B cell (primary cell): ENCODE data around the gene CACNG7. TPM values are rescaled to one million over a fixed set of nuclear protein-coding genes. Genes with fewer than 3 reads are reported as not detected.

Experiments used
- ATAC-seq: fragments of 200-7000 bp; cut with Tn5 transposase; one replicate; pipeline ENCODE4 v1.10.0; 2021; ENCODE audit warnings: low read depth, mild to moderate bottlenecking, moderate number of reproducible peaks, moderate library complexity
- CTCF ChIA-PET: fragments of 350-600 bp; sonication (Branson Sonifier 250); formaldehyde crosslinking; loops from one replicate; lab custom pipeline; 2021; ENCODE audit warnings: antibody characterized with exemption, inconsistent platforms; lab: Charles Lee
- POLR2A ChIA-PET: fragments of 350-600 bp; sonication (Branson Sonifier 250); formaldehyde crosslinking; loops from one replicate; lab custom pipeline; 2021; ENCODE audit warnings: antibody characterized with exemption; lab: Charles Lee
- DNase-seq: peaks from one replicate; pipeline ENCODE4 v3.0.0; 2013
- H2AFZ ChIP-seq: 2 replicates; pipeline ENCODE4 v1.6.1; 2012; ENCODE audit warnings: mild to moderate bottlenecking, low read depth, low read length; ENCODE audit not compliant: insufficient read depth, poor library complexity, severe bottlenecking
- H3K27ac ChIP-seq, 2 donors: 1 replicate in 1 of 2; 2 replicates in 1 of 2; pipeline ENCODE4 v1.5.1; 2012 to 2013; ENCODE audit warnings: low read length in 2 of 2, mild to moderate bottlenecking in 2 of 2, moderate library complexity in 1 of 2
- H3K27me3 ChIP-seq, 4 experiments: fragments of 200-600 bp in 1 of 4; sonication (generic) in 1 of 4; replicated peaks in 1 of 4; 1 replicate in 2 of 4; 2 replicates in 2 of 4; pipeline versions ENCODE4 v1.6.1 to v1.7.0; 2013 to 2016; ENCODE audit warnings: low read length in 3 of 4, mild to moderate bottlenecking in 2 of 4, mixed read lengths in 1 of 4, moderate library complexity in 1 of 4; ENCODE audit not compliant: insufficient read depth in 4 of 4, control insufficient read depth in 3 of 4; ENCODE audit errors: control extremely low read depth in 1 of 4
- H3K36me3 ChIP-seq, 2 experiments: replicated peaks in 1 of 2; 1 replicate in 1 of 2; 2 replicates in 1 of 2; pipeline versions ENCODE4 v1.6.1 to v1.7.1; 2013; ENCODE audit warnings: low read length in 1 of 2; ENCODE audit not compliant: insufficient read depth in 2 of 2, control insufficient read depth in 1 of 2; ENCODE audit errors: control extremely low read depth in 1 of 2, extremely low read depth in 1 of 2
- H3K4me1 ChIP-seq, 2 donors: fragments of 200-600 bp in 1 of 2; sonication (generic) in 1 of 2; 1 replicate in 1 of 2; 2 replicates in 1 of 2; pipeline versions ENCODE4 v1.5.1 to v1.6.1; 2013 to 2017; ENCODE audit warnings: low read length in 2 of 2; ENCODE audit not compliant: control insufficient read depth in 2 of 2, insufficient read depth in 2 of 2
- H3K4me2 ChIP-seq: replicated peaks from 2 replicates; pipeline ENCODE3; 2012; ENCODE audit warnings: mild to moderate bottlenecking, low read depth, low read length; ENCODE audit not compliant: poor library complexity, severe bottlenecking
- H3K4me3 ChIP-seq, 5 experiments: fragments of 200-600 bp in 1 of 5; sonication (generic) in 1 of 5; 1 replicate in 3 of 5; 2 replicates in 2 of 5; pipeline versions ENCODE4 v1.5.1 to v1.7.0; 2011 to 2016; ENCODE audit warnings: low read length in 4 of 5, mild to moderate bottlenecking in 4 of 5, low read depth in 2 of 5, control low read depth in 1 of 5, moderate library complexity in 1 of 5; ENCODE audit not compliant: insufficient read depth in 1 of 5; ENCODE audit errors: control extremely low read depth in 1 of 5, extremely low read depth in 1 of 5
- H3K79me2 ChIP-seq: fragments of 200-600 bp; sonication (generic); one replicate; pipeline ENCODE4 v1.6.0; 2016; ENCODE audit warnings: low read length; ENCODE audit not compliant: control insufficient read depth, insufficient read depth
- H3K9ac ChIP-seq: fragments of 200-600 bp; sonication (generic); 2 replicates; pipeline ENCODE4 v1.6.1; 2017; ENCODE audit warnings: mild to moderate bottlenecking, low read length, moderate library complexity
- H3K9me3 ChIP-seq, 3 donors: one replicate each; pipeline versions ENCODE4 v1.6.1 to v1.7.1; 2013; ENCODE audit warnings: low read length in 2 of 3; ENCODE audit not compliant: control insufficient read depth in 2 of 3, insufficient read depth in 1 of 3; ENCODE audit errors: control extremely low read depth in 1 of 3
- H4K20me1 ChIP-seq: 2 replicates; pipeline ENCODE4 v1.6.0; 2012; ENCODE audit warnings: mild to moderate bottlenecking, low read length; ENCODE audit not compliant: insufficient read depth, control insufficient read depth, poor library complexity, severe bottlenecking
- H3K27ac Mint-ChIP-seq: one replicate; pipeline ENCODE4 v1.8.0; 2021; ENCODE audit warnings: mixed read lengths
- H3K27me3 Mint-ChIP-seq: one replicate; pipeline ENCODE4 v1.8.0; 2021; ENCODE audit warnings: mixed read lengths
- H3K4me1 Mint-ChIP-seq: one replicate; pipeline ENCODE4 v1.8.0; 2021; ENCODE audit warnings: mixed read lengths
- H3K4me3 Mint-ChIP-seq: one replicate; pipeline ENCODE4 v1.8.0; 2021; ENCODE audit warnings: mixed read lengths
- H3K9me3 Mint-ChIP-seq: one replicate; pipeline ENCODE4 v1.8.0; 2022; ENCODE audit warnings: mixed read lengths; ENCODE audit not compliant: insufficient read depth
- EZH2 ChIP-seq: IDR thresholded peaks from 2 replicates; pipeline ENCODE4 v1.6.1; 2012; ENCODE audit warnings: borderline replicate concordance, low read depth, mild to moderate bottlenecking, moderate library complexity, low read length; ENCODE audit not compliant: insufficient read depth, poor library complexity, severe bottlenecking
- WGBS: methylation state at CpG from one replicate; pipeline ENCODE4 v1.1.5; 2013; ENCODE audit warnings: missing lambda C conversion rate; ENCODE audit not compliant: insufficient coverage; 5-methylcytosine and 5-hydroxymethylcytosine counted together
- intact Hi-C: fragments of 100-400 bp; cut with micrococcal nuclease; formaldehyde crosslinking; loops from one replicate; pipeline ENCODE4 v1.10.0; 2022
- polyA plus RNA-seq: library from polyadenylated mRNA; depleted of rRNA; stranded (reverse); fragments of >200 nt; gene quantifications from 2 replicates; pipeline ENCODE4 v1.2.3, GENCODE V29; 2012
- total RNA-seq, 2 donors: library from RNA; stranded (reverse); fragments of 120-200 nt in 1 of 2; gene quantifications; 1 replicate in 1 of 2; 2 replicates in 1 of 2; pipeline versions ENCODE4 v1.2.3 to v1.2.4, GENCODE V29; 2013 to 2022
- TF ChIP-seq, protein P1 (sequence below): fragments of 200-600 bp; IDR thresholded peaks from one replicate; pipeline ENCODE4 v1.8.0; 2022; ENCODE audit warnings: antibody characterized with exemption, mild to moderate bottlenecking

The CACNG7 gene
- total and polyA plus RNA-seq, 2 donors (not counting 1 experiment from before 2014, with no cell fraction given), result not detected

DNA sequence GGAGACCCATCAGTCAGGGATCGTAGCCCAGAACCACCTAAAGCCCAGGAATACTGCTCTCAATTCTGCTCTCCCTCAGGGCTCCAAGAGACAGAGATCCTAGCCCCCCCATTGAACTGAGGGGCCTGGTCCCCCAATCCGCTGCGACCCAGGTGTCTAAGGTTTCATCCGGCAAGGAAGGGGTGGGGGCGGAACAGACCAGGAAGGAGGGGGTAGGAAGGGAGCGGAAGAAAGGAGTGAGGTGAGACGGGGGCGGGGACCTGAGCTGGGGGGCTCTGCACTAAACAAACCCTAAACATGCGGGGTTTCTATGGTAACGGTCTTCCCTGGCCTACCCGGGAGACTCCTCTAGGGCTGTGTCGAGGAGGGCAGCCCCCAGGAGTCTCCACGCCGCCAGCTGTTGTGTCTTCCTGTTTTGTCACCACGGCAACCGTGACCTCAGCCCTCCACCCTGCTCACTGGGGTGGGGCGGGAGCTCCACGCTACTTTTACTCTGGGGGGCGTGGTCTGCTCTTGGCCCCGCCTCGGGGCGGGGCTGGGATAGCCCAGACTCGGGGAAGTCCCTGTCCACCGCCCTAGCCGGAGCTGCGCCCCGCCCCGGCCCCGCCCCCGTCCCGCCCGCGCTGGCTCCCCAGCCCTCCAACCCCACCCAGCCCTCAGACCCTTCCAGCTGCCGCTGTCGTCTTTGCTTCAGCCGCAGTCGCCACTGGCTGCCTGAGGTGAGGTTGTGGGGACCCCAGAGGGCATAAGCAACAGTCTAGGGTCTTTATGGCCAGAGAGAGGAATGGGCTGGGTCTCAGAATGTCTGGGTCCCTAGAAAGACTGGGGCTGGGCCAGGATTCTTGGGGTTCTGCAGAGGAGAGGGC lies 41.6 kb upstream of the CACNG7 start, which contains the start of gene MYADM:
Gene MYADM, plus strand, starts transcription at position 659 of the 866 bp plus-strand sequence. CDS start 5,647 bp downstream, outside the sequence.
- 5% methylated on average over 25 of the region's 37 CpGs for WGBS
- DNase-seq, result peak; percentile 100
- H3K27ac Mint-ChIP-seq, result peak within 1 kb of the TSS; percentile 99
- Histone ChIP-seq H3K79me2 (peaks cover 17% of the 10 kb centered on the region), H3K36me3 (no peaks in the 10 kb centered on the region), H2AFZ (peak within 1 kb of the TSS; percentile 43), H4K20me1 (peaks cover 35% of the 10 kb centered on the region), H3K4me3 (peak within 1 kb of the TSS; percentile 82 to 100 (median 90)), H3K27ac (peak within 1 kb of the TSS; percentile 98 to 99), H3K9me3 (peaks cover 0 to 16% (median 2%) of the 10 kb centered on the region in 3 donors), H3K9ac (peak within 1 kb of the TSS; percentile 97), H3K27me3 (no peaks in the 10 kb centered on the region), H3K4me1 (peaks cover 33 to 59% of the 10 kb centered on the region in 2 donors), H3K4me2 (peak within 1 kb of the TSS; percentile 97)
- ATAC-seq, result peak; percentile 77
- TF ChIP-seq, protein P1, sequence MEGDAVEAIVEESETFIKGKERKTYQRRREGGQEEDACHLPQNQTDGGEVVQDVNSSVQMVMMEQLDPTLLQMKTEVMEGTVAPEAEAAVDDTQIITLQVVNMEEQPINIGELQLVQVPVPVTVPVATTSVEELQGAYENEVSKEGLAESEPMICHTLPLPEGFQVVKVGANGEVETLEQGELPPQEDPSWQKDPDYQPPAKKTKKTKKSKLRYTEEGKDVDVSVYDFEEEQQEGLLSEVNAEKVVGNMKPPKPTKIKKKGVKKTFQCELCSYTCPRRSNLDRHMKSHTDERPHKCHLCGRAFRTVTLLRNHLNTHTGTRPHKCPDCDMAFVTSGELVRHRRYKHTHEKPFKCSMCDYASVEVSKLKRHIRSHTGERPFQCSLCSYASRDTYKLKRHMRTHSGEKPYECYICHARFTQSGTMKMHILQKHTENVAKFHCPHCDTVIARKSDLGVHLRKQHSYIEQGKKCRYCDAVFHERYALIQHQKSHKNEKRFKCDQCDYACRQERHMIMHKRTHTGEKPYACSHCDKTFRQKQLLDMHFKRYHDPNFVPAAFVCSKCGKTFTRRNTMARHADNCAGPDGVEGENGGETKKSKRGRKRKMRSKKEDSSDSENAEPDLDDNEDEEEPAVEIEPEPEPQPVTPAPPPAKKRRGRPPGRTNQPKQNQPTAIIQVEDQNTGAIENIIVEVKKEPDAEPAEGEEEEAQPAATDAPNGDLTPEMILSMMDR, result no peak
- TF ChIP-seq EZH2, result no peak
- peaks cover 38% of the 10 kb centered on the region for H3K4me1 Mint-ChIP-seq
- H3K4me3 Mint-ChIP-seq, result peak within 1 kb of the TSS; percentile 92
- H3K27me3 Mint-ChIP-seq, result no peaks in the 10 kb centered on the region
- no peaks in the 10 kb centered on the region for H3K9me3 Mint-ChIP-seq
- intact Hi-C loops, result loop anchor here (1.0 to 5.0 kb wide), 8 partner anchors 12 to 1695 kb away; partner anchors contain the start of genes KMT5C, LENG9, NDUFA3 and PRPF31
- ChIA-PET POLR2A (interaction anchor here (0.5 to 0.7 kb wide), 3 partner anchors 21 to 1678 kb away, joined by 3 to 11 read pairs (median 3); no protein-coding TSS in a partner anchor), CTCF (interaction anchor here (0.9 to 1.3 kb wide), 3 partner anchors 10 to 14 kb away, joined by 5 read pairs; partner anchors contain the start of gene PRKCG)
